HEK293 (cell line): ENCODE data around the gene EEFSEC.
A peak's percentile ranks its signal among the peaks of the same experiment; 100 is the strongest.

ENCODE experiments used
- CTCF ChIA-PET: fragments of 350-600 bp; formaldehyde crosslinking; extraction: SDS; loops from one replicate; lab custom pipeline; 2021; ENCODE audit warnings: antibody characterized with exemption; lab: Yijun Ruan, JAX
- POLR2A ChIA-PET: fragments of 300-600 bp; formaldehyde crosslinking; extraction: SDS; loops from one replicate; lab custom pipeline; 2020; ENCODE audit warnings: antibody characterized with exemption, inconsistent platforms; lab: Yijun Ruan, JAX
- H3K27ac ChIP-seq: fragments of 200-500 bp; sonication (Bioruptor generic); 2 replicates; pipeline ENCODE4 v1.5.1; 2014; ENCODE audit warnings: low read depth, low read length, control low read depth, inconsistent platforms; ENCODE audit errors: extremely low read depth
- H3K36me3 ChIP-seq, 2 experiments: fragments of 200-500 bp in 1 of 2; sonication (Bioruptor generic) in 1 of 2; 1 replicate in 1 of 2; 2 replicates in 1 of 2; pipeline ENCODE4 v1.5.1; 2014 to 2017; ENCODE audit warnings: inconsistent platforms in 2 of 2, low read length in 2 of 2; ENCODE audit not compliant: control insufficient read depth in 2 of 2, insufficient read depth in 1 of 2
- H3K4me1 ChIP-seq: fragments of 200-500 bp; sonication (Bioruptor generic); 2 replicates; pipeline ENCODE4 v1.5.1; 2014; ENCODE audit warnings: mild to moderate bottlenecking, low read length, inconsistent platforms; ENCODE audit not compliant: control insufficient read depth, insufficient read depth
- H3K4me3 ChIP-seq: 2 replicates; pipeline ENCODE4 v1.5.1; 2011; ENCODE audit warnings: low read depth, mild to moderate bottlenecking, control low read depth, low read length, moderate library complexity
- H3K9me3 ChIP-seq: fragments of 200-500 bp; sonication (Bioruptor generic); 2 replicates; pipeline ENCODE4 v1.5.1; 2014; ENCODE audit warnings: low read depth, low read length, inconsistent platforms; ENCODE audit not compliant: control insufficient read depth, insufficient read depth
- GLI2 ChIP-seq: fragments of 450-650 bp; formaldehyde crosslinking; IDR thresholded peaks from 2 replicates; pipeline ENCODE4; 2017; ENCODE audit warnings: missing biosample characterization, missing genetic modification characterization, low read depth, borderline replicate concordance
- HOXC10 ChIP-seq: sonication (generic); formaldehyde crosslinking; IDR thresholded peaks from 2 replicates; pipeline ENCODE4 v1.8.1; 2023; ENCODE audit warnings: mild to moderate bottlenecking, missing genetic modification reagents
- KLF8 ChIP-seq: fragments of 450-650 bp; formaldehyde crosslinking; IDR thresholded peaks from 2 replicates; pipeline ENCODE4 v1.5.1; 2016; ENCODE audit warnings: missing biosample characterization, missing genetic modification characterization
- PRDM1 ChIP-seq: fragments of 450-650 bp; formaldehyde crosslinking; IDR thresholded peaks from 2 replicates; pipeline ENCODE4; 2016; ENCODE audit warnings: missing biosample characterization, missing genetic modification characterization
- PRDM10 ChIP-seq: fragments of 450-650 bp; formaldehyde crosslinking; IDR thresholded peaks from 2 replicates; pipeline ENCODE4 v1.5.1; 2016; ENCODE audit warnings: missing biosample characterization, missing genetic modification characterization
- SP3 ChIP-seq: fragments of 450-650 bp; formaldehyde crosslinking; IDR thresholded peaks from 2 replicates; pipeline ENCODE4 v1.5.1; 2016; ENCODE audit warnings: missing biosample characterization, missing genetic modification characterization
- ZIC2 ChIP-seq: fragments of 450-650 bp; formaldehyde crosslinking; IDR thresholded peaks from 2 replicates; pipeline ENCODE4 v1.5.1; 2016; ENCODE audit warnings: missing biosample characterization, missing genetic modification characterization
- ZNF148 ChIP-seq: fragments of 450-650 bp; formaldehyde crosslinking; IDR thresholded peaks from 2 replicates; pipeline ENCODE4 v1.5.0; 2017; ENCODE audit warnings: missing biosample characterization, missing genetic modification characterization, borderline replicate concordance
- ZNF184 ChIP-seq: fragments of 450-650 bp; IDR thresholded peaks from 2 replicates; pipeline ENCODE4 v1.5.1; 2018; ENCODE audit warnings: missing biosample characterization, mild to moderate bottlenecking, missing genetic modification characterization
- ZNF366 ChIP-seq: fragments of 450-650 bp; formaldehyde crosslinking; conservative IDR thresholded peaks from 2 replicates; pipeline ENCODE4 v1.5.1; 2016; ENCODE audit warnings: missing biosample characterization, missing genetic modification characterization
- ZNF514 ChIP-seq: fragments of 450-650 bp; formaldehyde crosslinking; IDR thresholded peaks from 2 replicates; pipeline ENCODE4 v1.5.1; 2016; ENCODE audit warnings: missing biosample characterization, missing genetic modification characterization
- ZNF548 ChIP-seq: fragments of 450-650 bp; formaldehyde crosslinking; IDR thresholded peaks from 2 replicates; pipeline ENCODE4 v1.5.1; 2016; ENCODE audit warnings: missing biosample characterization, missing genetic modification characterization
- ZNF701 ChIP-seq: fragments of 450-650 bp; formaldehyde crosslinking; IDR thresholded peaks from 2 replicates; pipeline ENCODE4 v1.5.1; 2016; ENCODE audit warnings: missing biosample characterization, missing genetic modification characterization

Gene EEFSEC

GRCh38 chr3:128366136-128366535 lies 212.9 kb downstream of the EEFSEC start (continued):
- TF ChIP-seq ZNF184 (tag by site-specific recombination) (no peak), SP3 (no peak), ZNF701 (tag by site-specific recombination) (no peak), ZNF148 (tag by site-specific recombination) (no peak), PRDM1 (no peak)

GRCh38 chr3:128366652-128367051 lies 213.4 kb downstream of the EEFSEC start:
- POLR2A ChIA-PET, result no interaction called here

GRCh38 chr3:128367221-128367620 lies 213.9 kb downstream of the EEFSEC start:
- no peak for TF ChIP-seq KLF8 (tag by site-specific recombination)
- peak; percentile 62 for TF ChIP-seq ZIC2 (tag by site-specific recombination)

More at GRCh38 chr3:128366652-128367051, 213.4 kb downstream of the EEFSEC start:
- TF ChIP-seq ZNF548 (tag by site-specific recombination), result peak; percentile 82
- no peak for TF ChIP-seq ZNF366 (tag by site-specific recombination)
- TF ChIP-seq GLI2 (tag by site-specific recombination), result no peak
- TF ChIP-seq HOXC10 (CRISPR knock-in tag), result no peak
- H3K9me3 ChIP-seq, result no peaks in the 10 kb centered on the region
- CTCF ChIA-PET, result no interaction called here
- H3K27ac ChIP-seq, result no peak overlapping the region
- no peaks in the 10 kb centered on the region for H3K36me3 ChIP-seq
- no peak overlapping the region for H3K4me3 ChIP-seq
- H3K4me1 ChIP-seq, result no peaks in the 10 kb centered on the region

GRCh38 chr3:128367761-128368160 lies 214.5 kb downstream of the EEFSEC start:
- H3K4me1 ChIP-seq, result no peaks in the 10 kb centered on the region
- POLR2A ChIA-PET, result no interaction called here
- TF ChIP-seq ZNF514 (tag by site-specific recombination) (no peak), PRDM10 (0 out of 2 replicates have a peak, but pooled peaks have one; percentile 29)
- TF ChIP-seq, all 188 proteins: peak for 1
- Histone ChIP-seq H3K36me3 (no peaks in the 10 kb centered on the region), H3K4me3 (no peak overlapping the region), H3K27ac (no peak overlapping the region), H3K9me3 (no peaks in the 10 kb centered on the region)
- CTCF ChIA-PET, result interaction anchor here (0.6 kb wide), 1 partner anchor 9 kb away, joined by 4 read pairs; no protein-coding TSS in a partner anchor

More at GRCh38 chr3:128367221-128367620, 213.9 kb downstream of the EEFSEC start:
- H3K27ac ChIP-seq, result no peak overlapping the region
- no peaks in the 10 kb centered on the region for H3K4me1 ChIP-seq
- CTCF ChIA-PET, result no interaction called here
- H3K4me3 ChIP-seq, result no peak overlapping the region
- no peaks in the 10 kb centered on the region for H3K36me3 ChIP-seq
- POLR2A ChIA-PET, result no interaction called here
- H3K9me3 ChIP-seq, result no peaks in the 10 kb centered on the region
